ENCODE results near the gene TYMS.

Gene TYMS

GRCh38 chr18:621291-622043 lies 36.0 kb upstream of the TYMS start:
- no peak overlapping the region for H3K4me3 ChIP-seq (ENCODE audit: extremely low read depth, insufficient read depth, low read length, poor library complexity, severe bottlenecking)
- no peaks in the 10 kb centered on the region for H3K9me3 ChIP-seq (ENCODE audit: control insufficient read depth, low read length)
- no peaks in the 10 kb centered on the region for H3K36me3 ChIP-seq (ENCODE audit: control insufficient read depth, insufficient read depth, low read length)
- H3K27ac ChIP-seq (ENCODE audit: low read depth, low read length, severe bottlenecking) = no peak overlapping the region
- WGBS, 2 experiments (ENCODE audit: insufficient coverage in 2 of 2) = 60 to 81% methylated on average over 3 to 4 of the region's 7 CpGs
- no peaks in the 10 kb centered on the region for H3K4me1 ChIP-seq (ENCODE audit: control insufficient read depth, insufficient read depth, low read length, poor library complexity, severe bottlenecking)

DNA sequence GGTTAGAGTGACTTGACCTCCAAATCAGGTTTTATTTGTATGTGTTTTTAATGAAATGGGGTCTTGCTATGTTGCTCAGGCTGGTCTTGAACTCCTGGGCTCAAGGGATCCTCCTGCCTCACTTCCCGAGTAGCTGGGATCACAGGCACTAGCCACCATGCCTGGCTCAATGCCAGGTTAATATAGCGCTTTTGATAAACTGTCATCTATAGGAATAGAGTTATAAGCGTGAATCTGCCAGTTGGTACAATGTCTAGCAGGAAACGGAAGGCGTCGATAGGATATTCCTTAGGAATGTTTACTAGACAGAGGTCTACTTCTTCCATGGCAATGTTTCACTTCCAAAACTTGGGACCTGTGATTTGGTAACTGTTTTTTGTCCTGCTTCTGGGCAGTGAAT lies 35.2 kb upstream of the TYMS start:
- no peaks in the 10 kb centered on the region for H3K4me1 ChIP-seq (ENCODE audit: control insufficient read depth, insufficient read depth, low read length, poor library complexity, severe bottlenecking)
- no peaks in the 10 kb centered on the region for H3K9me3 ChIP-seq (ENCODE audit: control insufficient read depth, low read length)
- H3K36me3 ChIP-seq (ENCODE audit: control insufficient read depth, insufficient read depth, low read length) = no peaks in the 10 kb centered on the region
- H3K27ac ChIP-seq (ENCODE audit: low read depth, low read length, severe bottlenecking) = no peak overlapping the region
- WGBS, 2 experiments (ENCODE audit: insufficient coverage in 2 of 2) = 98% methylated on average over 6 of the region's 6 CpGs
- no peak overlapping the region for H3K4me3 ChIP-seq (ENCODE audit: extremely low read depth, insufficient read depth, low read length, poor library complexity, severe bottlenecking)

- H3K9me3 ChIP-seq (ENCODE audit: control insufficient read depth, low read length) = no peaks in the 10 kb centered on the region
- no peaks in the 10 kb centered on the region for H3K4me1 ChIP-seq (ENCODE audit: control insufficient read depth, insufficient read depth, low read length, poor library complexity, severe bottlenecking)
- 67 to 75% methylated on average over 2 to 4 of the region's 11 CpGs for WGBS, 2 experiments (ENCODE audit: insufficient coverage in 2 of 2)
- no peak overlapping the region for H3K4me3 ChIP-seq (ENCODE audit: extremely low read depth, insufficient read depth, low read length, poor library complexity, severe bottlenecking)
- H3K27ac ChIP-seq (ENCODE audit: low read depth, low read length, severe bottlenecking) = no peak overlapping the region
- H3K36me3 ChIP-seq (ENCODE audit: control insufficient read depth, insufficient read depth, low read length) = no peaks in the 10 kb centered on the region
These were observed 33.5 kb upstream of the TYMS start for GRCh38 chr18:623761-624620.

DNA sequence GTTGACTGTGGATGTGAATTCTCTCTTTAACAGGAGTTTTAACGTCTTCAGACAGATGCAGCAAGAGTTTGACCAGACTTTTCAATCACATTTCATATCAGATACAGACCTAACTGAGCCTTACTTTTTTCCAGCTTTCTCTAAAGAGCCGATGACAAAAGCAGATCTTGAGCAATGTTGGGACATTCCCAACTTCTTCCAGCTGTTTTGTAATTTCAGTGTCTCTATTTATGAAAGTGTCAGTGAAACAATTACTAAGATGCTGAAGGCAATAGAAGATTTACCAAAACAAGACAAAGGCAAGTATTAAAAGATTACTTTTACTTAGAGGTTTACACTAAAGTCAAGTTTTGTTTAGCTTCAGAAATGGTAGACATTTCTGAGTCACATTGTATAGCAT lies 30.2 kb upstream of the TYMS start:
- WGBS, 2 experiments (ENCODE audit: insufficient coverage in 2 of 2) = 86 to 100% methylated on average over 1 of the region's 2 CpGs
- no peak overlapping the region for H3K4me3 ChIP-seq (ENCODE audit: extremely low read depth, insufficient read depth, low read length, poor library complexity, severe bottlenecking)
- no peak overlapping the region for H3K27ac ChIP-seq (ENCODE audit: low read depth, low read length, severe bottlenecking)
- H3K4me1 ChIP-seq (ENCODE audit: control insufficient read depth, insufficient read depth, low read length, poor library complexity, severe bottlenecking) = no peaks in the 10 kb centered on the region
- no peaks in the 10 kb centered on the region for H3K9me3 ChIP-seq (ENCODE audit: control insufficient read depth, low read length)
- no peaks in the 10 kb centered on the region for H3K36me3 ChIP-seq (ENCODE audit: control insufficient read depth, insufficient read depth, low read length)

DNA sequence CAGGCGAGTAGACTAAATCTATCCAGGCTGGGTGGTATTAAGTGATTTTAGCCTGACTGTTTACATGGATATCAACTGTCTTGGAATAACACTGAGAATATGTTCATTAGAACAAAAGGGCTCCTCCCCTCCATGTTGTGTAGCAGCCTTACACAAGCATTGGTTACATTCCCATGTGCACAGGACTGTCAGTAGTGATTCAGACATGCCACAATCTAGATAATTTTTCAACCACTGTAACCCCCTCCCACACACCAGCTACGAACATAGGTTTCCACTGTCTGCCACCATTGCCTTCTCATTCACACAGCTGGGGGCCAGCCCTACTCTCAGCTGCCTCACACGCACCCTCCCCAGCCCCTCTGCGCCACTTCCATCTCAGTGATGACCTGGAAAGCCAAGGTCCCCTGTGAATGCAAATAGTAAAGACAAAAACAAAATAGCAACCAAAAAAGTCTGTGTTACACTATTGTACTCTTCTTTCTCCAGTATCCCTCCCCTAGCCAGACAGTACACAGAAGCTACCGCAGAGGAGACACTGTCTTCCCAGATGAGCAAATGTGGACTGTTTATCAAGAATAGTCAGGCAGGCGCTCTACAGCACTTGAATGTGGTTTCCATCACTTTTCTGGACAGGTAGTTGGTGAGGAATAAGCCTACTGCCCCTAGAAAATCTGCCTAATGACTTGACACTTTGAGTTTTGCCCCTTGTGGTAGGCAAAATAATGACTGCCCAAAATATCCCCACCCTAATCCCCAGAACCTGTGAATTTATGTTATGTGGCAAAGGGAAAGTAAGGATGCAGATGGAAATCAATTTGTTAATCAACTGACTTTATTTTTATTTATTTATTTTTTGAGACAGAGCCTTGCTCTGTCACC lies 27.9 kb upstream of the TYMS start:
- Histone ChIP-seq H3K4me3 (ENCODE audit: extremely low read depth, insufficient read depth, low read length, poor library complexity, severe bottlenecking) (no peak overlapping the region), H3K27ac (ENCODE audit: low read depth, low read length, severe bottlenecking) (no peak overlapping the region), H3K4me1 (ENCODE audit: control insufficient read depth, insufficient read depth, low read length, poor library complexity, severe bottlenecking) (peaks cover 2% of the 10 kb centered on the region), H3K36me3 (ENCODE audit: control insufficient read depth, insufficient read depth, low read length) (no peaks in the 10 kb centered on the region), H3K9me3 (ENCODE audit: control insufficient read depth, low read length) (no peaks in the 10 kb centered on the region)
- 88 to 92% methylated on average over 4 to 6 of the region's 6 CpGs for WGBS, 2 experiments (ENCODE audit: insufficient coverage in 2 of 2)

DNA sequence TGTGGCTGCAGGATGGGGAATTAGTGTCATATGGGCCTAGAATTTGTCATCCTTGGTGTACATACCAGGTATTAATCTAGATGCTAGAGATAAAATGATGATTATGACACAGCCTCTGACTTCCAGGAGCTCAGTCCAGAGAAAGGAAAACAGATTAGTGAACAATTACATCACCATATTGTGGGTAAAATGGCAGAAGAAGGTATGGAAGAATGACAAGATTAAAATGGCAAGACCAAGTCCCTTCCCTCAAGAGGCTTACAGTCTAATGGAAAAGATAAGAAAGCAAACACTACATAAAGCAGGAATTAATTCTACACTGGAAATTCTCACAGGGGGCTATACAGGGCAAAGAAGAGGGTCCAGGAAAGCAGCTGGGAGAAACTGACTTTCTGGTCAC lies 25.9 kb upstream of the TYMS start:
- H3K4me3 ChIP-seq (ENCODE audit: extremely low read depth, insufficient read depth, low read length, poor library complexity, severe bottlenecking) = no peak overlapping the region
- H3K9me3 ChIP-seq (ENCODE audit: control insufficient read depth, low read length) = no peaks in the 10 kb centered on the region
- H3K27ac ChIP-seq (ENCODE audit: low read depth, low read length, severe bottlenecking) = no peak overlapping the region
- no peaks in the 10 kb centered on the region for H3K36me3 ChIP-seq (ENCODE audit: control insufficient read depth, insufficient read depth, low read length)
- H3K4me1 ChIP-seq (ENCODE audit: control insufficient read depth, insufficient read depth, low read length, poor library complexity, severe bottlenecking) = peaks cover 6% of the 10 kb centered on the region

- Histone ChIP-seq H3K36me3 (ENCODE audit: control insufficient read depth, insufficient read depth, low read length) (no peaks in the 10 kb centered on the region), H3K9me3 (ENCODE audit: control insufficient read depth, low read length) (no peaks in the 10 kb centered on the region), H3K4me1 (ENCODE audit: control insufficient read depth, insufficient read depth, low read length, poor library complexity, severe bottlenecking) (peaks cover 6% of the 10 kb centered on the region), H3K4me3 (ENCODE audit: extremely low read depth, insufficient read depth, low read length, poor library complexity, severe bottlenecking) (no peak overlapping the region), H3K27ac (ENCODE audit: low read depth, low read length, severe bottlenecking) (no peak overlapping the region)
- no CpG with 5 or more reads among the region's 2 CpGs for WGBS, 2 experiments (ENCODE audit: insufficient coverage in 2 of 2)
These were observed 22.9 kb upstream of the TYMS start for GRCh38 chr18:634551-635045.

DNA sequence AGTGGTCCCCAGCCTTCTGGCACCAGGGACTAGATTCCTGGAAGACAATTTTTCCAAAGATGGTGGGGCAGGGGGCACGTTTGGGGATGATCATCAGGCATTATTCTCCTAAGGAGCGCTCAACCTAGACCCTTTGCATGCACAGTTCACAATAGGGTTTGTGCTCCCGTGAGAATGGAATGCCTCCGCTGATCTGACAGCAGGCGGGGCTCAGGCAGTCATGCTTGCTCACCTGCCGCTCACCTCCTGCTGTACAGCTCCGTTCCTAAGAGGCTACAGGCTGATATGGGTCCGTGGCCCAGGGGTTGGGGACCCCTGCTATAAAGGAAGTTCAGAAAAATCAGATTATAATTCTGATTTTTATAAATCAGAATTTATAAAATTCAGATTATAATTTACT lies 22.3 kb upstream of the TYMS start:
- no peak overlapping the region for H3K27ac ChIP-seq (ENCODE audit: low read depth, low read length, severe bottlenecking)
- 47 to 55% methylated on average over 5 to 6 of the region's 8 CpGs for WGBS, 2 experiments (ENCODE audit: insufficient coverage in 2 of 2)
- no peaks in the 10 kb centered on the region for H3K9me3 ChIP-seq (ENCODE audit: control insufficient read depth, low read length)
- H3K36me3 ChIP-seq (ENCODE audit: control insufficient read depth, insufficient read depth, low read length) = no peaks in the 10 kb centered on the region
- peaks cover 6% of the 10 kb centered on the region for H3K4me1 ChIP-seq (ENCODE audit: control insufficient read depth, insufficient read depth, low read length, poor library complexity, severe bottlenecking)
- no peak overlapping the region for H3K4me3 ChIP-seq (ENCODE audit: extremely low read depth, insufficient read depth, low read length, poor library complexity, severe bottlenecking)

DNA sequence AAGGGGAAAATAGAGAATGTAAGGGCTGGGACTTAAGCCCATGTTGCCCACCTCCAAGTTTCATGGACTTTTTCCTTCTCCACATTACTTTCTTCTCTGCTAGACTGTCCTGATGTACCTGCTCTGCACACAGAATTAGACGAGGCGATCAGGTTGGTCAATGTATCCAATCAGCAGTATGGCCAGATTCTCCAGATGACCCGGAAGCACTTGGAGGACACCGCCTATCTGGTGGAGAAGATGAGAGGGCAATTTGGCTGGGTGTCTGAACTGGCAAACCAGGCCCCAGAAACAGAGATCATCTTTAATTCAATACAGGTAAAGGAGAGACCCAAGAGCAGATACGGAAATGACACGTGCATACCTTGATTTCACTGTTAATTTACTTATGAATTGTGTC lies 16.2 kb upstream of the TYMS start:
- no peaks in the 10 kb centered on the region for H3K9me3 ChIP-seq (ENCODE audit: control insufficient read depth, low read length)
- 92 to 93% methylated on average over 3 to 4 of the region's 6 CpGs for whole genome bisulfite sequencing, 2 experiments (ENCODE audit: insufficient coverage in 2 of 2)
- H3K4me3 ChIP-seq (ENCODE audit: extremely low read depth, insufficient read depth, low read length, poor library complexity, severe bottlenecking) = no peak overlapping the region
- H3K27ac ChIP-seq (ENCODE audit: low read depth, low read length, severe bottlenecking) = no peak overlapping the region
- H3K4me1 ChIP-seq (ENCODE audit: control insufficient read depth, insufficient read depth, low read length, poor library complexity, severe bottlenecking) = no peaks in the 10 kb centered on the region
- H3K36me3 ChIP-seq (ENCODE audit: control insufficient read depth, insufficient read depth, low read length) = no peaks in the 10 kb centered on the region

- Histone ChIP-seq H3K4me3 (ENCODE audit: extremely low read depth, insufficient read depth, low read length, poor library complexity, severe bottlenecking) (no peak overlapping the region), H3K36me3 (ENCODE audit: control insufficient read depth, insufficient read depth, low read length) (no peaks in the 10 kb centered on the region), H3K27ac (ENCODE audit: low read depth, low read length, severe bottlenecking) (no peak overlapping the region), H3K9me3 (ENCODE audit: control insufficient read depth, low read length) (no peaks in the 10 kb centered on the region), H3K4me1 (ENCODE audit: control insufficient read depth, insufficient read depth, low read length, poor library complexity, severe bottlenecking) (no peaks in the 10 kb centered on the region)
- 60% methylated on average over 1 of the region's 2 CpGs; no CpG with 5 or more reads in 1 of the 2 experiments for WGBS, 2 experiments (ENCODE audit: insufficient coverage in 2 of 2)
These were observed 13.0 kb upstream of the TYMS start for GRCh38 chr18:644395-645004.
